Thyroid gland (tissue), 4 donors: ENCODE data around the gene SGCB.

Experiments
- CTCF ChIP-seq, 6 experiments: fragments of 200-600 bp in 3 of 6; fragments of 450-650 bp in 3 of 6; sonication (generic) in 3 of 6; IDR thresholded peaks; one replicate each; pipeline ENCODE4 v1.5.1; 2016 to 2019; ENCODE audit warnings: antibody characterized with exemption in 6 of 6, mild to moderate bottlenecking in 2 of 6, inconsistent platforms in 1 of 6, moderate library complexity in 1 of 6
- POLR2A ChIP-seq, 2 donors: fragments of 450-650 bp; IDR thresholded peaks; one replicate each; pipeline ENCODE4 v1.6.1; 2017; ENCODE audit warnings: antibody characterized with exemption in 2 of 2, mild to moderate bottlenecking in 2 of 2, moderate library complexity in 1 of 2

GRCh38 chr4:52058275-52058674 lies 20.2 kb upstream of the SGCB start:
- TF ChIP-seq CTCF (IDR thresholded peaks at IDR 0.05) (no peak), POLR2A (IDR thresholded peaks at IDR 0.05) (no peak)
